Parathyroid adenoma (tissue), 2 donors: ENCODE measurements around the gene CADM2.

Experiments used
- H2AFZ ChIP-seq: fragments of 300-600 bp; sonication (generic); one replicate; pipeline ENCODE4 v1.7.0; 2017; ENCODE audit warnings: antibody characterized with exemption, mild to moderate bottlenecking
- H3K27ac ChIP-seq: fragments of 300-600 bp; sonication (generic); one replicate; pipeline ENCODE4 v1.7.0; 2017
- H3K27me3 ChIP-seq: fragments of 300-600 bp; sonication (generic); one replicate; pipeline ENCODE4 v1.7.0; 2017; ENCODE audit warnings: low read length; ENCODE audit not compliant: control insufficient read depth, insufficient read depth
- H3K36me3 ChIP-seq: fragments of 300-600 bp; sonication (generic); one replicate; pipeline ENCODE4 v1.7.0; 2017; ENCODE audit warnings: low read length; ENCODE audit not compliant: control insufficient read depth, insufficient read depth
- H3K4me1 ChIP-seq: fragments of 300-600 bp; sonication (generic); one replicate; pipeline ENCODE4 v1.7.0; 2017; ENCODE audit warnings: control low read depth
- H3K4me2 ChIP-seq: fragments of 300-600 bp; sonication (generic); one replicate; pipeline ENCODE4 v1.7.0; 2017; ENCODE audit warnings: low read length
- H3K4me3 ChIP-seq: fragments of 300-600 bp; sonication (generic); one replicate; pipeline ENCODE4 v1.7.0; 2017; ENCODE audit warnings: low read depth, low read length
- H3K79me2 ChIP-seq: fragments of 300-600 bp; sonication (generic); one replicate; pipeline ENCODE4 v1.7.0; 2017; ENCODE audit warnings: control low read depth
- H3K9ac ChIP-seq: fragments of 300-600 bp; sonication (generic); one replicate; pipeline ENCODE4 v1.7.0; 2017; ENCODE audit warnings: mild to moderate bottlenecking
- H3K9me3 ChIP-seq: fragments of 300-600 bp; sonication (generic); one replicate; pipeline ENCODE4 v1.7.0; 2017; ENCODE audit warnings: low read length; ENCODE audit not compliant: control insufficient read depth
- TF ChIP-seq, protein P1 (sequence below): fragments of 300-600 bp; sonication (generic); IDR thresholded peaks from one replicate; pipeline ENCODE4 v1.7.0; 2017; ENCODE audit warnings: antibody characterized with exemption, mild to moderate bottlenecking
- donor health status: primary hyperparathyroidism.

Gene CADM2

DNA sequence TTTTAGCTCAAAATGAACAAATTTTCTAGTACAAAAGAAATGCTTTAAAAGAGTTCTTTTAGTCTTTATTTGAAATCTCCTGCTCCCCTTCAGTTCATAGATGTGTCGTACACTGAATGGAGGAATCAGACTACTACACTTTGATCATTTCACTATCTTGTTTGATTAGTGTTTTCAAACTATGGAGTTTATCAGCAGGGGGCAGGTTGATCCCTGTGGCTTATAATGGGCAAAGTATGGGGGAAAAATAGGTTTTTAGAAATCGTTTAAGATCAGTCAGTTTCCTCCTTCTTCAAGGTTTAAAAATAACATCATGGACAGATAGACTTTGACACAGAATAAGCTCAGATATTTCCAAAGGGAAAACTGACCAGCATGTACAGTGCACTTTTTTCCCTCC, 701.7 kb downstream of the CADM2 start:
- H3K27me3 ChIP-seq: no peaks in the 10 kb centered on the region
- no peaks in the 10 kb centered on the region for H3K79me2 ChIP-seq
- H3K9me3 ChIP-seq: no peaks in the 10 kb centered on the region
- TF ChIP-seq, protein P1, sequence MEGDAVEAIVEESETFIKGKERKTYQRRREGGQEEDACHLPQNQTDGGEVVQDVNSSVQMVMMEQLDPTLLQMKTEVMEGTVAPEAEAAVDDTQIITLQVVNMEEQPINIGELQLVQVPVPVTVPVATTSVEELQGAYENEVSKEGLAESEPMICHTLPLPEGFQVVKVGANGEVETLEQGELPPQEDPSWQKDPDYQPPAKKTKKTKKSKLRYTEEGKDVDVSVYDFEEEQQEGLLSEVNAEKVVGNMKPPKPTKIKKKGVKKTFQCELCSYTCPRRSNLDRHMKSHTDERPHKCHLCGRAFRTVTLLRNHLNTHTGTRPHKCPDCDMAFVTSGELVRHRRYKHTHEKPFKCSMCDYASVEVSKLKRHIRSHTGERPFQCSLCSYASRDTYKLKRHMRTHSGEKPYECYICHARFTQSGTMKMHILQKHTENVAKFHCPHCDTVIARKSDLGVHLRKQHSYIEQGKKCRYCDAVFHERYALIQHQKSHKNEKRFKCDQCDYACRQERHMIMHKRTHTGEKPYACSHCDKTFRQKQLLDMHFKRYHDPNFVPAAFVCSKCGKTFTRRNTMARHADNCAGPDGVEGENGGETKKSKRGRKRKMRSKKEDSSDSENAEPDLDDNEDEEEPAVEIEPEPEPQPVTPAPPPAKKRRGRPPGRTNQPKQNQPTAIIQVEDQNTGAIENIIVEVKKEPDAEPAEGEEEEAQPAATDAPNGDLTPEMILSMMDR: no peak
- no peak overlapping the region for H3K4me3 ChIP-seq
- H3K4me1 ChIP-seq: no peaks in the 10 kb centered on the region
- H3K4me2 ChIP-seq: no peak overlapping the region
- no peak overlapping the region for H2AFZ ChIP-seq
- no peaks in the 10 kb centered on the region for H3K36me3 ChIP-seq
- no peak overlapping the region for H3K9ac ChIP-seq
- H3K27ac ChIP-seq: no peak overlapping the region

DNA sequence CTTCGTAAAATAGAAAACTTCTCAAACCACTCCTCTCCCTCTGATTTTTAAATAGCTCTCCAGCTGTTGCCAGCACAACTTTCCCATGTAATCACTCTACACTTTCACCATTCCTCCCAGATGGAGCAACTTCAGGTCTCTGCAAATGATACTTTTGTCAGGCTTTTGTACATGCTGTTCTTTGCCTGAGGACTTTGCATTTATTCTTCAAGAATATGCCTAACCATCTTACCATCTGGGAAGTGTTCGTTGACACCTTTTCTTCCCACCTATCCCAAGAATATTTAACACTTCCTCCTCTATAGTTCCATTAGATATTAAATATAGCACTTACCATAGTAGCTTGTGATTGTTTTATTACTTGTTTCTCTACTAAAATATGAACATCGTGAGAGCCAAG, 703.7 kb downstream of the CADM2 start:
- H3K79me2 ChIP-seq: no peaks in the 10 kb centered on the region
- no peak overlapping the region for H3K4me3 ChIP-seq
- TF ChIP-seq, protein P1: no peak
- H3K27me3 ChIP-seq: no peaks in the 10 kb centered on the region
- no peak overlapping the region for H3K27ac ChIP-seq
- no peak overlapping the region for H3K9ac ChIP-seq
- H2AFZ ChIP-seq: no peak overlapping the region
- no peak overlapping the region for H3K4me2 ChIP-seq
- H3K4me1 ChIP-seq: no peaks in the 10 kb centered on the region
- H3K36me3 ChIP-seq: no peaks in the 10 kb centered on the region
- H3K9me3 ChIP-seq: no peaks in the 10 kb centered on the region

DNA sequence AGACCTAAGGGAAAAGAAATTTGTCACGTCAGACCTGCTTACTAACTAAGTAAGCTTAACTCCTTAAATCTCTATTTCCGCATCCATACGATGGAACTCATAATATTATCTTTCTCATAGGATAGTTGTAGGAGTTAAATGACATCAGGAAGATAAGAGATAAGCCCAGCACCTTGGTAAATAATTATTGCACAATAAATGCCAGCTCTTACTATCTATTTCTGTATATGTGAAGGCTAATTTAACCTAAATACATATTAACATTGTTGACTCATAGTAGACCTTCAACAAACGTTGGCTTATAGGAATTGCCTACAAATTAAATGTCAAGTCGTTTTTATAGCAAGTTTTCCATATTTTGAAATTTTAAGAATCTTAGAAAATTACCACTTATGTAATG, 709.0 kb downstream of the CADM2 start:
- Histone ChIP-seq H3K27ac (no peak overlapping the region), H3K4me3 (no peak overlapping the region), H3K9me3 (no peaks in the 10 kb centered on the region), H3K4me1 (no peaks in the 10 kb centered on the region), H3K4me2 (no peak overlapping the region), H3K9ac (no peak overlapping the region), H3K36me3 (no peaks in the 10 kb centered on the region), H3K79me2 (no peaks in the 10 kb centered on the region), H2AFZ (no peak overlapping the region), H3K27me3 (no peaks in the 10 kb centered on the region)
- TF ChIP-seq, protein P1: no peak

DNA sequence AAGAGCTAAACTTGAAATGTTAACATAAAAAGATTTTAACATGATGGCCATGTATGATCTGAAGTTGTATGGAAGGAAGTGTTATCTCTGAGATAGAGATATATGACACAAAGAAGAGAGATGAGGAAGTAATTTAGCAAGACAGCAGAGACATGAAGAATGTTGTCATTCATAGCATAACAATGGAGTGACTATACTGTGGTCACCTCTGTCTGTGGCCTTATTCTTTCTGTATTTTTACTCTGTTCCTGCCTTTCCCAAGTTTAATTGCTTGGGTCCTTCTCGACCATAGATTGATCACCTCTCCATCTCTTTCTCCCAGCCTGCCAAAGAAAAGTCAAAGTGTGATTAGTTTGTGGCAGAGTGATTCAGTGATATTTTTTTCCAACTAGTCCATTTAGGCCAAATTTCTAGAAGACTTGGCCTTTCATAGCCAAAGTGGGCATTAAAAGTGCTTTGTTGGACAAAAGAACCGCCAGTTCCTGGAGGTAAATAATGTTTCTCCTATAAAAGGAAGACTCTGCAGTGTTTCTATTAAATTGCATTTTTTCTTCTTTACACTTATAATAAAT, 711.9 kb downstream of the CADM2 start:
- H3K4me3 ChIP-seq: no peak overlapping the region
- no peaks in the 10 kb centered on the region for H3K9me3 ChIP-seq
- H3K36me3 ChIP-seq: no peaks in the 10 kb centered on the region
- no peak overlapping the region for H2AFZ ChIP-seq
- no peaks in the 10 kb centered on the region for H3K27me3 ChIP-seq
- TF ChIP-seq, protein P1: no peak
- no peak overlapping the region for H3K4me2 ChIP-seq
- H3K27ac ChIP-seq: no peak overlapping the region
- H3K79me2 ChIP-seq: no peaks in the 10 kb centered on the region
- H3K4me1 ChIP-seq: no peaks in the 10 kb centered on the region
- no peak overlapping the region for H3K9ac ChIP-seq

DNA sequence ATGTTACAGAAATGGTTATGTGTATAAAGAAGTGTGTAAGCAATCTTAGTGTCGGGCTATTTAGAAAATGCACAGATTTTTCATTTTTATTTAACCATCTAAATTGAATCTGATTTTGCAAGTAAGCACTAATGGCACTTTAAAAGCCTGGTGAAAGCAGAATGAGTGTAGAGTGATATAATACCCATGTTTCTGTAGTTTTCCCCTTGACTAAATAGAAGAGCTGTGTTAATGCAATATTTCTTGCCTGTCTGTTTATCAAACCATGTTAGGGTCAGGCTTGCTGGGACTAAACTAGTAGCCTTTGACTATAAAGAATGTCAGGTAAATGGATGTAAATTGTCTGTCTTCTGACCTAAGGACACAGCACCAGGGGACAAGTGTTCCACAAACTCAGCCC, 714.0 kb downstream of the CADM2 start:
- Histone ChIP-seq H2AFZ (no peak overlapping the region), H3K4me3 (no peak overlapping the region), H3K36me3 (no peaks in the 10 kb centered on the region), H3K9me3 (no peaks in the 10 kb centered on the region), H3K79me2 (no peaks in the 10 kb centered on the region), H3K27me3 (no peaks in the 10 kb centered on the region), H3K27ac (no peak overlapping the region), H3K9ac (no peak overlapping the region), H3K4me1 (no peaks in the 10 kb centered on the region), H3K4me2 (no peak overlapping the region)
- TF ChIP-seq, protein P1: no peak
